ENCODE data around the gene HTT-AS.
"Not testable (repeated sequence)": the region's sequence is repeated elsewhere in the genome, so short reads cannot be mapped to it uniquely, and the experiment has no call there.

- TF ChIP-seq CTCF (conservative IDR thresholded peaks at IDR 0.05; ENCODE audit: low read length); EZH2phosphoT487 (IDR thresholded peaks at IDR 0.05; ENCODE audit: borderline replicate concordance): not testable (repeated sequence)
These were observed 20.4 kb upstream of the HTT-AS start for GRCh38 chr4:3094701-3095100.

All from Loucy (cell line).